ENCODE results near the gene SMAD6.

The SMAD6 gene

GRCh38 chr15:66771351-66771650, 69.3 kb downstream of the SMAD6 start:
- no peak for DNase-seq
- no peak for ATAC-seq (replicated peaks)
- Mint-ChIP-seq H3K4me1 (ENCODE audit: low read depth in 2 of 2) (no peaks in the 10 kb centered on the region), H3K36me3 (ENCODE audit: insufficient read depth) (no peaks in the 10 kb centered on the region), H3K4me3 (no peak overlapping the region), H3K27me3 (peaks cover 26 to 67% of the 10 kb centered on the region in 2 donors), H3K27ac (no peak overlapping the region), H3K9me3 (no peaks in the 10 kb centered on the region)

DNA sequence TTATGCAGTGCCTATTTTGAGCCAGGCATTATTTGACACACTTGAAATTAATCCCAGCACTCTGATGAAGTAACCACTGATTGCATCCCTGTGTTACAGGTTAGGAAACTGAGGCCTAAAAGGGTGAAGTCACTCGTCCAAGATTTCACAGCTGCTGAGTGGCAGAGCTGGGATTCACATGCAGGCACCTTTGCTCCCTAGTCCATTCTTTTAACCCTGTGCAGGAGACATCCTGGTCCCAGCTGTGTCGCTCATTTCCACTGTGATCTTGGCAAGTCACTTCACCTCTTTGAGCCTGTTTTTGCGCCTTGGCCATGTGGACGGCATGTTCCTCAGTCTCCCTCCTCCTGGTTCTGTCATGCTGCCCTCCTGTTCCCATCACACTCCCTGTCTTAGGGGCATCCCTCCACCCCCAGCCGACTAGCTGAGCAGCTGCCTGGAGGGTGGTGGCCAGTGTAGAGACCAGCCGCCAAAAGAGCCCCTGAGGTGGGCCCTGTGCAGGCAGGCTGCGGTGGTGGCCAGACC, 70.6 kb downstream of the SMAD6 start:
- H3K4me1 Mint-ChIP-seq (ENCODE audit: low read depth in 2 of 2): no peaks in the 10 kb centered on the region
- ATAC-seq (replicated peaks) (no peak), DNase-seq (no peak)
- no peak overlapping the region for H3K27ac Mint-ChIP-seq
- H3K9me3 Mint-ChIP-seq: no peaks in the 10 kb centered on the region
- H3K36me3 Mint-ChIP-seq (ENCODE audit: insufficient read depth): no peaks in the 10 kb centered on the region
- H3K27me3 Mint-ChIP-seq: peaks cover 19 to 68% of the 10 kb centered on the region in 2 donors
- H3K4me3 Mint-ChIP-seq: no peak overlapping the region

DNA sequence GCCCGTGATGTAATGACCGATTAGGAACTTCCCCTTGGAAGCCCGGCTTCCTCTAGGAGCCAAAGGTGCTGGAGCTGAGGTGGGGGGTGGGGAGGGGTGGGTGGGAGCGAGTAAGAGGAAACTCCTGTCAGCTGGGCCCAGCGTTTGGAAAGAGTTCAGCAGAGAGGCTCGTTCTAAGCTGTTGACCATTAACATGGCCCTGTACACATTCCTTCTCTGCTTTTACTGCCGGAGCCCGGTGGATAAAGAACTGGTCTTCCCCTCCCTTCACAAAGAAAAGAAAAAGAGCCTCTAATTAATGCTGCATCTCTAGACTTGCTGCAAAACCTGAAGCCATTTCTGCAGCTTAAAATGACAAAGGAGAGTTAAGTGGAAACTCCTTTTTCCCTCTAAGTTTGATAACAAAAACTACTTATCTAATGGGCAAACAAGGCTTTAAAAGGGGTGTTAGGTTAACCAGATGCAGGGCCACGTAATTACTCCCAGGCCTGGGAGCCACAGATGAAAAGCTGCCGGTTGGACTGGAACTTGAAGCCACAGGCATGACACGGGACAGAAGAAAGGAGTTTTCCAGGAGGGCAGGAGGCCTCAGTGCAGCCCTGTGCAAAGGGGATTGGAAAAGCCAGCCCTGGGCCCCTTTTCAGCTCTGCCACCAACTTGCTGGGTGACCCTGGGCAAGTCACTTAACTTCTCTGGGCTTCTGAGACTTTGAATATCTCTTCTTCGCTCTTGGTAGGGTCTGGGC, 71.3 kb downstream of the SMAD6 start:
- Mint-ChIP-seq H3K36me3 (ENCODE audit: insufficient read depth) (no peaks in the 10 kb centered on the region), H3K9me3 (no peaks in the 10 kb centered on the region), H3K4me3 (no peak overlapping the region), H3K27ac (no peak overlapping the region), H3K27me3 (peaks cover 22 to 73% of the 10 kb centered on the region in 2 donors), H3K4me1 (ENCODE audit: low read depth in 2 of 2) (no peaks in the 10 kb centered on the region)
- no peak for ATAC-seq (replicated peaks)
- no peak for DNase-seq

DNA sequence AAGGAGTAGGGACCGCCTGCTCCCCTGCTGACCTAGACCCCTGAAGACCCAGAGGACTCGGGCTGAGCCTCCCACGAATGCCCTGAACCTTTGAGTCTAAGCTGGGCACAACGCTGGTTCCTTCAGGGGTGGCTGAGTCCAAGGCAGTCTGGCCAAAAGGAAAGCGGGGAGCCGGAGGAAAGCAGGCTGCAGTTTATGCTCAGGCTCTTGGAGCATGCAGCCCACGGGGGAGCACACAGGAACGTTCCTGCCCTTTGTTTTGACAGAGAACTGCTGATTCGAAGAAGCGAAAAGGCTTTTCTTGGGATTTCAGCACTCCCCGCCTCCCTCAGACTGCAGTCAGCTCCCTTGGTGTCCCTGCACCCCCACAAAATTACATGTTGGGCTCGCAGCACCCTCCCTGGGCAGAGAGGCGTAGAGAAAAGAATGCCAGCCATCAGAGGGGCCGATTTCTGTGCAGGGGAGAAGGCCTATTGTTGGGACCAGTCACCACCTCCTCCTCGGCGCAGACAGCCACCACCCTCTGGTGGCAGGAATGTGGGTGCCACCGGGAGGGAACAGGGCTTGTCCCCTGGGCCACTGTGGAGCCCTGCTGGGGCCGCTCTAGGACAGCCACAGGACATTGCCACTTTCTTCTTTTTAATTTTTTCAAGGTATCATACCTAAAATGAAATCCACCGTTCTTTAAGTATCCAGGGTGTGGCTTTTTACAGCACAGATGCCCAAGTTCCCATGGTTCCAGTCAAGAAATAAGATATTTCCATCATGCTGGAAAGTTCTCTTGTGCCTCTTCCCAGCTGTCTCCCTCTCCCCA, 72.2 kb downstream of the SMAD6 start:
- Mint-ChIP-seq H3K4me1 (ENCODE audit: low read depth in 2 of 2) (no peaks in the 10 kb centered on the region), H3K9me3 (no peaks in the 10 kb centered on the region), H3K4me3 (no peak overlapping the region), H3K27me3 (peaks cover 24 to 68% of the 10 kb centered on the region in 2 donors), H3K36me3 (ENCODE audit: insufficient read depth) (no peaks in the 10 kb centered on the region), H3K27ac (no peak overlapping the region)
- DNase-seq: peak in 1 of 3 experiments; percentile 25
- ATAC-seq (replicated peaks): no peak

DNA sequence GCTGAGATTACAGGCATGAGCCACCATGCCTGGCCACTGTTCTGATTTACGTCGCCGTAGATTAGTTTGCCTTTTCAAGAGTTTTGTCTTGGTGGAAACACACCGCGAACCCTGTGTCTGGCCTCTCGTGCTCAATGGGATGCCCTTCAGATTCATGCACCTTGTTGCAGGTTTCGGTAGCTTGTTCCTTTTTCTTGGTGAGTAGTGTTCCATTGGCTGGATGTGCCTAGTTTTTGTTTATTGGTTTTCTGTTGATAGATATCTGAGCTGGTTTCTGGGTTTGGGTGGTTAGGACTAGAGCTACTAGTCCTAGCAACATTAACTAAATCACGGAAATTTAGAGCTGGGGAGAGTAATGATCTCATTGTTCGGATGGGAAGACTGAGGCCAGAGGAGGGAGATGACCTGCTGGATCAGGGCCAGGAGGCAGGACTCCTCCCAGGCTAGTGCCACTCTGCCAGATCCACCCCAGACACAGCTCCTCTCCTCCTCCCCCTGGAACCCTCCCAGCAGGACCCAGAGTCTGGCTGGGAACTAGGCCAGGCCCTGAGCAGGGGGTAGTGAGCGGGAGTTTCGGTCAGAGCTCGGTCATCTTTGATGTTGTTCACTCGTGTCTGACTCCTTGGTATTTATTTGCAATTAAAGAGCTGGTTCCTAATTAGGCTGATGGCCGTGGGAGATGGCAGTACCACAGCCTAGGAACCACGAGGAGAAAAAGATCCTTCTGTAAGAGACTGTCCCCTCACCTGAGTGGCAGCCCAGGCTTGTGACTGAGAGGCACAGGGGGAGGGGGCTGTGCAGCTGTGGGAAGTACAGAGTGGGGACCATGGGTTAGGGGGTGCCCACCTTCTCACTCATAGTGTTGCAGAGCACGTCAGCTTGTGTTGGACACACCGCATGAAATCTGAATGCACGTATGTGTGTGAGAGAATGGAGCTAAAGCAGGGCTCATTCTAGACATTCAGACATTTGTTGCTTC, 73.4 kb downstream of the SMAD6 start:
- no peak overlapping the region for H3K27ac Mint-ChIP-seq
- H3K4me3 Mint-ChIP-seq: no peak overlapping the region
- no peaks in the 10 kb centered on the region for H3K9me3 Mint-ChIP-seq
- DNase-seq: no peak
- H3K4me1 Mint-ChIP-seq (ENCODE audit: low read depth in 2 of 2): no peaks in the 10 kb centered on the region
- no peak for ATAC-seq (replicated peaks)
- H3K27me3 Mint-ChIP-seq: peaks cover 23 to 63% of the 10 kb centered on the region in 2 donors
- H3K36me3 Mint-ChIP-seq (ENCODE audit: insufficient read depth): no peaks in the 10 kb centered on the region

GRCh38 chr15:66777054-66777453, 75.0 kb downstream of the SMAD6 start:
- Mint-ChIP-seq H3K27ac (no peak overlapping the region), H3K27me3 (peaks cover 11 to 49% of the 10 kb centered on the region in 2 donors), H3K4me1 (ENCODE audit: low read depth in 2 of 2) (no peaks in the 10 kb centered on the region), H3K9me3 (no peaks in the 10 kb centered on the region), H3K36me3 (ENCODE audit: insufficient read depth) (no peaks in the 10 kb centered on the region), H3K4me3 (no peak overlapping the region)
- ATAC-seq (replicated peaks) (no peak), DNase-seq (no peak)

DNA sequence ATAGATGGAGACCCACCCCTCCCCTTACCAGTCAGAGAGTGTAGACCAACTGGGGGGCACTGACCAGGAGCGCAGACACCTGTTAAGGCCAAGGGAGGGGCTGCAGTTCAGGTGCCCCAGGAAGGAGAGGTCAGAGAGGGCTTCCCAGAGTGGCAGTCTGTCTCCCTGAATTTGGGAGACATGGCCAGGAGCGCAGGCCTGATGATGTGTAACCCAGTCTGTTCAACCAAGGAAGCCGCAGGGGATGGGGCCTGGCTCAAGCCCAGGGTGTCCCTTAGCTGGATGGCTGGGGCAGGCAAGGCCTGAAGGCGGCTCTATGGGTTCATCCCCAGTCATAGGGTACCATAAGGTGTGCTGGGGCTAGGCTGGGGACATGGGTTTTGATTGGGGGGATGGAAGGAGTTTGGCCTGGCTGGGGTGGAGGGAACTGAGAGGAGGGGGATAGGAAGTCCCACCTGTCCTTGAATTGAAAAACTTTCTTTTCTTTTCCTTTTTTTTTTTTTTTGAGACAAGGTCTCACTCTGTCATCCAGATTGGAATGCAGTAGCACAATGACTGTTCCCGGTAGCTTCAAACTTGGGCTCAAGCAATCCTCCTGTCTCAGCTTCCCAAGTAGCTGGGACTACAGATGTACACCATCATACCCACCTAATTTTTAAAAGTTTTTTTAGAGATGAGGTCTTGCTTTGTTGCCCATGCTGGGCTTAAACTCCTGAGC, 75.7 kb downstream of the SMAD6 start:
- Mint-ChIP-seq H3K9me3 (no peaks in the 10 kb centered on the region), H3K27me3 (peaks cover 11 to 49% of the 10 kb centered on the region in 2 donors), H3K36me3 (ENCODE audit: insufficient read depth) (no peaks in the 10 kb centered on the region), H3K4me3 (no peak overlapping the region), H3K27ac (no peak overlapping the region), H3K4me1 (ENCODE audit: low read depth in 2 of 2) (no peaks in the 10 kb centered on the region)
- no peak for DNase-seq
- no peak for ATAC-seq (replicated peaks)

DNA sequence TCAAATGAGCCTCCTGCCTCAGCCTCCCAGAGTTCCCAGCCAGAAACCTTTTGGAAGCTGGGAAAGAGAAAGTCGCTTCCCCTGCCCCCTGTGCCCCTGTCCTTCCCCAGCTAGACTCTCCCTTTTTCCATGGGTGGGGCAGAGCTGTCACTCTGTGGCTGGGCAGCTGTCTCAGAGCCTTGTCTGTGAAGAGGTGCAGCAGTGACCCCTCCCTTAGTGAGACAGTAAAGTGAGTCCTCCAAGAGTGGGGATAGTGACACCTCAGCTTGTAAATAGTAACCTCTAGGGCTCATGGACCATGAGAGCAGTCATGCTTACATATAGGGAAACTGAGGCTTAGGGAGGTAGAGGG, 76.3 kb downstream of the SMAD6 start:
- peaks cover 11 to 48% of the 10 kb centered on the region in 2 donors for H3K27me3 Mint-ChIP-seq
- no peaks in the 10 kb centered on the region for H3K4me1 Mint-ChIP-seq (ENCODE audit: low read depth in 2 of 2)
- ATAC-seq (replicated peaks) (no peak), DNase-seq (no peak)
- H3K9me3 Mint-ChIP-seq: no peaks in the 10 kb centered on the region
- no peaks in the 10 kb centered on the region for H3K36me3 Mint-ChIP-seq (ENCODE audit: insufficient read depth)
- no peak overlapping the region for H3K4me3 Mint-ChIP-seq
- H3K27ac Mint-ChIP-seq: no peak overlapping the region

GRCh38 chr15:66778716-66779115, 76.7 kb downstream of the SMAD6 start:
- no peaks in the 10 kb centered on the region for H3K9me3 Mint-ChIP-seq
- H3K27me3 Mint-ChIP-seq: peaks cover 13 to 47% of the 10 kb centered on the region in 2 donors
- H3K27ac Mint-ChIP-seq: no peak overlapping the region
- H3K4me1 Mint-ChIP-seq (ENCODE audit: low read depth in 2 of 2): no peaks in the 10 kb centered on the region
- no peaks in the 10 kb centered on the region for H3K36me3 Mint-ChIP-seq (ENCODE audit: insufficient read depth)
- DNase-seq (no peak), ATAC-seq (replicated peaks) (no peak)
- H3K4me3 Mint-ChIP-seq: no peak overlapping the region

- Mint-ChIP-seq H3K27me3 (peaks cover 15 to 47% of the 10 kb centered on the region in 2 donors), H3K36me3 (ENCODE audit: insufficient read depth) (no peaks in the 10 kb centered on the region), H3K4me3 (no peak overlapping the region), H3K9me3 (no peaks in the 10 kb centered on the region), H3K4me1 (ENCODE audit: low read depth in 2 of 2) (no peaks in the 10 kb centered on the region), H3K27ac (no peak overlapping the region)
- no peak for DNase-seq
- no peak for ATAC-seq (replicated peaks)
Measured at GRCh38 chr15:66779331-66780009, 77.4 kb downstream of the SMAD6 start.

DNA sequence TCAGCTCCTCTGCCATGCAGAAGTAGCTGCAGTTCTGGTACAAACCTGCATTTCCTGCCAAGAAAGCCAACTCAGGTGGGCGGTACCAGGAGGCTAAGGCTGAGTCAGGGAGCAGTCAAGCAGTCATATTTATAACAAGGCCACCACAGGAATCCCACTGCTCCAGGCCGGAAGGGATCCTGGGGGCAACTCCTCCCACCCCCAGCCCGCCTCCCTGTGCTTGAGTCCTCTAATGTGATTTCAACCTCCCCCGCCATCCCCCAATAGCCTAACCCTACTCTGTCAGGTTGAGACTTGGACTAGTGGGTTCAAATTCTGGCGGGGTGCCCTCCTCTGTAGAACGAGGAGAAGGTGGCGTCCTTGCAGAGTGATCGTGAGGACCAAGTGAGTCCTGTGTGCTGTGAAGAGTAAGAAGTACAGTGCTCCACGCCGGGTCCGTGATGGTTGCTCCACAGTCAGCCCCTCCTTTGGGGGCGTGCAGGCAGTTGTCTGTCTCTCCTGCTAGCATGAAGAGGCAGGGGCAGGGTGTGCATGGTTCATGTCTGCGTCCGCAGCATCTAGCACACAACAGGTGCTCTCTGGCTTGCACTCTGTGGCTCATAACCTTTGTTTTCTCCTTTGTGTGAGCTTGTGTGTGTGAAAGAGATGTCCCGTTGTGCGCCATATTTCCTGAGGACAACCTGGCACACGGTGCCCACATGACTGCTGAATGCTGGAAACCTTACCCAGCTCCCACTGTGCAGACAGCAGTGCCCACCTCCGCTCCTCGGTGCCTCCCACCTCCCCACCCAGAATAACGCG, 78.3 kb downstream of the SMAD6 start:
- no peak for ATAC-seq (replicated peaks)
- H3K27ac Mint-ChIP-seq: no peak overlapping the region
- H3K4me3 Mint-ChIP-seq: no peak overlapping the region
- no peaks in the 10 kb centered on the region for H3K9me3 Mint-ChIP-seq
- H3K4me1 Mint-ChIP-seq (ENCODE audit: low read depth in 2 of 2): no peaks in the 10 kb centered on the region
- no peaks in the 10 kb centered on the region for H3K36me3 Mint-ChIP-seq (ENCODE audit: insufficient read depth)
- no peak for DNase-seq
- peaks cover 15 to 48% of the 10 kb centered on the region in 2 donors for H3K27me3 Mint-ChIP-seq
